Fibroblast of lung (primary cell): Measurements from ENCODE around the gene GLRA1. TPM values are rescaled to one million over a fixed set of nuclear protein-coding genes. Genes with fewer than 3 reads are reported as not detected.

Experiments used
- DNase-seq, 2 donors: peaks; one replicate each; pipeline versions ENCODE4 v3.0.0 to v3.0.0-alpha.2; 2010; ENCODE audit warnings: low read depth in 2 of 2
- H2AFZ ChIP-seq: 2 replicates; pipeline ENCODE4 v1.5.1; 2012; ENCODE audit warnings: low read length, control low read depth, inconsistent platforms
- H3K27ac ChIP-seq: 2 replicates; pipeline ENCODE4 v1.5.1; 2011; ENCODE audit warnings: low read length, control low read depth; ENCODE audit not compliant: insufficient read depth
- H3K27me3 ChIP-seq: 2 replicates; pipeline ENCODE4 v1.5.1; 2011; ENCODE audit warnings: mild to moderate bottlenecking, low read length; ENCODE audit not compliant: control insufficient read depth, insufficient read depth
- H3K36me3 ChIP-seq: 2 replicates; pipeline ENCODE4 v1.5.1; 2011; ENCODE audit warnings: low read length; ENCODE audit not compliant: control insufficient read depth, insufficient read depth
- H3K4me1 ChIP-seq: 2 replicates; pipeline ENCODE4 v1.5.1; 2011; ENCODE audit warnings: low read length; ENCODE audit not compliant: control insufficient read depth, insufficient read depth; ENCODE audit errors: extremely low read depth
- H3K4me2 ChIP-seq: 2 replicates; pipeline ENCODE4 v1.5.1; 2011; ENCODE audit warnings: low read length, control low read depth; ENCODE audit not compliant: insufficient read depth; ENCODE audit errors: extremely low read depth
- H3K4me3 ChIP-seq, 4 experiments: fragments of 200-600 bp in 1 of 4; sonication (generic) in 1 of 4; replicated peaks in 1 of 4; 2 replicates each; pipeline ENCODE4 v1.5.1; 2011 to 2016; ENCODE audit warnings: low read length in 4 of 4, low read depth in 3 of 4, mild to moderate bottlenecking in 3 of 4, control low read depth in 2 of 4, inconsistent platforms in 1 of 4, mixed read lengths in 1 of 4; ENCODE audit not compliant: insufficient read depth in 1 of 4; ENCODE audit errors: control extremely low read depth in 1 of 4
- H3K79me2 ChIP-seq: 2 replicates; pipeline ENCODE4 v1.5.1; 2012; ENCODE audit warnings: mild to moderate bottlenecking, low read length, inconsistent platforms; ENCODE audit not compliant: control insufficient read depth, insufficient read depth
- H3K9ac ChIP-seq: 2 replicates; pipeline ENCODE4 v1.5.1; 2011; ENCODE audit warnings: mild to moderate bottlenecking, low read length, control low read depth; ENCODE audit not compliant: insufficient read depth
- H3K9me3 ChIP-seq: 2 replicates; pipeline ENCODE4 v1.5.1; 2012; ENCODE audit warnings: low read depth, low read length; ENCODE audit not compliant: control insufficient read depth, insufficient read depth
- H4K20me1 ChIP-seq: 2 replicates; pipeline ENCODE4 v1.5.1; 2011; ENCODE audit warnings: low read length; ENCODE audit not compliant: control insufficient read depth, insufficient read depth; ENCODE audit errors: extremely low read depth
- EZH2 ChIP-seq: IDR thresholded peaks from 2 replicates; pipeline ENCODE4 v1.5.1; 2012; ENCODE audit warnings: low read length, control low read depth, mild to moderate bottlenecking; ENCODE audit errors: missing control alignments
- polyA plus RNA-seq, 2 donors: library from polyadenylated mRNA; depleted of rRNA in 1 of 2; stranded (reverse) in 1 of 2; unstranded in 1 of 2; fragments of >200 nt; gene quantifications; 2 replicates each; pipeline ENCODE4 v1.2.1, GENCODE V29; 2011 to 2012; ENCODE audit warnings: missing spikeins in 1 of 2
- total RNA-seq: library from RNA; depleted of rRNA; stranded (reverse); fragments of >200 nt; gene quantifications from 2 replicates; pipeline ENCODE4 v1.2.1, GENCODE V29; 2014
- TF ChIP-seq, protein P1 (sequence below), 2 donors: IDR thresholded peaks in 1 of 2; conservative IDR thresholded peaks in 1 of 2; 1 replicate in 1 of 2; 2 replicates in 1 of 2; pipeline ENCODE4 v1.5.1; 2011 to 2012; ENCODE audit warnings: low read length in 2 of 2, control low read depth in 1 of 2, inconsistent platforms in 1 of 2, low read depth in 1 of 2, mild to moderate bottlenecking in 1 of 2

GLRA1 gene
- total and polyA plus RNA-seq, 2 donors (not counting 1 experiment from before 2014, with no cell fraction given) = not detected

DNA sequence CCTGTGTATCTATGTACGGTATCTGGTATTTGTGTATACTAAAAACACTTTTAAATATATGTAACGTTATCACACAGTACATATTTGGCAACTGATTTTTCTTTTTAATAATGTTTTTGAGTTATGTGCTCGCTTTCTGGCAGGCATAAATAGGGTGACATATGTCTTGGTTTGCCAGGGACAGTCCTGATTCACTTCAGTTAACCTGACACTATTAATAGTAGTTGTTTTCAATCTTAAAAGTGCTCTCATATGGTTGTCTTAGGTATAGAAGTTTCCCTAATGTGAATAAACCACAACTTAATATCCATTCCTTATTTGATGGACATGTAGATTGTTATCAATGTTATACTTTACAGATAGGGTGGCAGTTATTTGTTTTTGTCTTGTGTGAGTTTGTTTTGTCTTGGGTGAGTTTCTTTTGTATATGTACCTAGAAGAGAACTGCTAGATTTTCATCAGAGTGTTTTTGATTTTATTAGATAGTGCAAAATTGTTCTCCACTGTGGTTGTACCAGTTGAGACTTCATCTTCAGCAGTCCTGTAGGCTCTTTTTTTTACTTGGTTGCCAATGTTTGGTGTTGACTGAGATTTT, 145.0 kb downstream of the GLRA1 start:
- Histone ChIP-seq H2AFZ (no peak overlapping the region), H3K4me2 (no peak overlapping the region), H4K20me1 (peaks cover 4% of the 10 kb centered on the region)

DNA sequence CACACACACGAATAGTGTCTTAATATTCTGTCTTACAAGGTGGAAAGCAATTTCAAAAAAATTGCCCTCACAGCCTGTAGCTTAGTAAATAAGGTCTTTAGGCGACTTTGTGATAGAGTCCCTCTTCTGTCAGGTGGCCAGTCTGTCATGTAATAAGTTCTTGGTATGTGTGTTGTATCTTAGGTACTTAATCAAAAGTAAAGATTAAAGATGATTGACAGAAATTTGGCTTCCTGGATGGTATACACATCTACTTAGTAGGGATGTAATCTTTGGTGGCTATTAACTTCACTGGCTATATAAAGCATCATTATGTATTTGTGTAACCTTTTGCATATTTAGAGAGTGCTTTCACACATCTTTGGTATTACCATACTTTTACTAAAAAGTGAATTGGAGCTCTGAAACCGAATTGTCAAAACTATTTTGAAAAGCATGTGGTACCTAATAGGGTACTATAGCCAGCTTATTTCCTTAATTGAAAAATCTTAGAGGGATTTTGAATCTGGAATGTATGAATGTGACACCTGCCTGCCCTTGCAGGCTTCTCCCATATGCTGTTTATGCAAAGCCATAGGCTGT, 149.5 kb downstream of the GLRA1 start:
- no peak for DNase-seq
- H3K9me3 ChIP-seq = no peaks in the 10 kb centered on the region
- H3K9ac ChIP-seq = no peak overlapping the region
- no peak overlapping the region for H2AFZ ChIP-seq
- H3K27me3 ChIP-seq = no peaks in the 10 kb centered on the region
- H3K4me1 ChIP-seq = peaks cover 5% of the 10 kb centered on the region
- TF ChIP-seq, protein P1, sequence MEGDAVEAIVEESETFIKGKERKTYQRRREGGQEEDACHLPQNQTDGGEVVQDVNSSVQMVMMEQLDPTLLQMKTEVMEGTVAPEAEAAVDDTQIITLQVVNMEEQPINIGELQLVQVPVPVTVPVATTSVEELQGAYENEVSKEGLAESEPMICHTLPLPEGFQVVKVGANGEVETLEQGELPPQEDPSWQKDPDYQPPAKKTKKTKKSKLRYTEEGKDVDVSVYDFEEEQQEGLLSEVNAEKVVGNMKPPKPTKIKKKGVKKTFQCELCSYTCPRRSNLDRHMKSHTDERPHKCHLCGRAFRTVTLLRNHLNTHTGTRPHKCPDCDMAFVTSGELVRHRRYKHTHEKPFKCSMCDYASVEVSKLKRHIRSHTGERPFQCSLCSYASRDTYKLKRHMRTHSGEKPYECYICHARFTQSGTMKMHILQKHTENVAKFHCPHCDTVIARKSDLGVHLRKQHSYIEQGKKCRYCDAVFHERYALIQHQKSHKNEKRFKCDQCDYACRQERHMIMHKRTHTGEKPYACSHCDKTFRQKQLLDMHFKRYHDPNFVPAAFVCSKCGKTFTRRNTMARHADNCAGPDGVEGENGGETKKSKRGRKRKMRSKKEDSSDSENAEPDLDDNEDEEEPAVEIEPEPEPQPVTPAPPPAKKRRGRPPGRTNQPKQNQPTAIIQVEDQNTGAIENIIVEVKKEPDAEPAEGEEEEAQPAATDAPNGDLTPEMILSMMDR (conservative IDR thresholded peaks at IDR 0.05 in 1 of 2, IDR thresholded peaks at IDR 0.05 in 1 of 2; ENCODE audit: low read depth in 1 of 2, low read length in 2 of 2) = no peak
- TF ChIP-seq EZH2 = no peak
- peaks cover 81% of the 10 kb centered on the region for H3K79me2 ChIP-seq
- H3K36me3 ChIP-seq = no peaks in the 10 kb centered on the region
- no peak overlapping the region for H3K27ac ChIP-seq
- peak overlapping the region; percentile 11 to 94 (median 90) for H3K4me3 ChIP-seq
- H4K20me1 ChIP-seq = peaks cover 9% of the 10 kb centered on the region
- H3K4me2 ChIP-seq = peak overlapping the region; percentile 96

More for the DNA sequence above, 145.0 kb downstream of the GLRA1 start:
- Histone ChIP-seq H3K4me3 (no peak overlapping the region), H3K27ac (no peak overlapping the region), H3K4me1 (peaks cover 5% of the 10 kb centered on the region), H3K9me3 (no peaks in the 10 kb centered on the region), H3K36me3 (no peaks in the 10 kb centered on the region), H3K9ac (no peak overlapping the region), H3K79me2 (peaks cover 100% of the 10 kb centered on the region), H3K27me3 (no peaks in the 10 kb centered on the region)
- DNase-seq = no peak
- TF ChIP-seq, protein P1 (conservative IDR thresholded peaks at IDR 0.05 in 1 of 2, IDR thresholded peaks at IDR 0.05 in 1 of 2; ENCODE audit: low read depth in 1 of 2, low read length in 2 of 2) = no peak
- no peak for TF ChIP-seq EZH2

DNA sequence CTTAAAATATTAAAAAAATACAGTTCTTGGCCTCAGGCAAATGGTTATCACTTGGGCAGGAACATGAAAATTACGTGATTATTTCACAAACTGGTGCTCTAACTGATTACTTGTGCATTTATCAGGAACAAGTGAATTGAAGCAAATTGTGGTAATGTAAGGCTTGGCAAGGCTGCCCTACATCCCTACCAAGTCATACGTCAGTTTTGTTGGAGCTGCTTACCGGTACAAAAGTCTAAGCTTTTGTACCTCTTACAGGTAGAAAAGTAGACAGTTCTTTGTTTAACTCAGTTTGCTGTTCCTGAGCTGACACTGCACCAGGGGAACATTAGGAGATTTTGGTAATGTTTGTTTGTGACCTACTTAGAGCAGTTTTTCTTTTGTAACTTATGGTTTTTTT, 150.7 kb downstream of the GLRA1 start:
- TF ChIP-seq, protein P1 (conservative IDR thresholded peaks at IDR 0.05 in 1 of 2, IDR thresholded peaks at IDR 0.05 in 1 of 2; ENCODE audit: low read depth in 1 of 2, low read length in 2 of 2) = no peak
- no peak for TF ChIP-seq EZH2
- H3K36me3 ChIP-seq = no peaks in the 10 kb centered on the region
- peaks cover 5% of the 10 kb centered on the region for H3K4me1 ChIP-seq
- peak in 1 of 2 donors; percentile 20 for DNase-seq
- H3K9ac ChIP-seq = no peak overlapping the region
- H3K27me3 ChIP-seq = no peaks in the 10 kb centered on the region
- H2AFZ ChIP-seq = no peak overlapping the region
- H3K79me2 ChIP-seq = peaks cover 69% of the 10 kb centered on the region
- peak overlapping the region; percentile 89 to 94 (median 93) for H3K4me3 ChIP-seq
- H3K27ac ChIP-seq = peak overlapping the region; percentile 35
- H4K20me1 ChIP-seq = peaks cover 9% of the 10 kb centered on the region
- peak overlapping the region; percentile 96 for H3K4me2 ChIP-seq
- H3K9me3 ChIP-seq = no peaks in the 10 kb centered on the region
